Neural cell (in vitro differentiated cells): ENCODE data around the gene FLAD1. TPM values are rescaled to one million over a fixed set of nuclear protein-coding genes. Genes with fewer than 3 reads are reported as not detected.

Experiments used
- H2AFZ ChIP-seq: fragments of 200-600, 300-800 bp; sonication (generic), shearing (Covaris generic); 2 replicates; pipeline ENCODE4 v1.6.0; 2014; ENCODE audit warnings: low read depth, mild to moderate bottlenecking, antibody characterized with exemption, low read length, moderate library complexity
- H3F3A ChIP-seq: fragments of 200-600 bp; shearing (Covaris generic); 2 replicates; pipeline ENCODE4 v1.6.1; 2016; ENCODE audit warnings: mild to moderate bottlenecking, moderate library complexity, mixed read lengths, antibody characterized with exemption, low read length; ENCODE audit not compliant: insufficient read depth, poor library complexity, severe bottlenecking
- H3K27ac ChIP-seq: fragments of 200-600, 300-800 bp; sonication (generic), shearing (Covaris generic); 2 replicates; pipeline ENCODE4 v1.5.1; 2014; ENCODE audit warnings: mild to moderate bottlenecking, low read length, moderate library complexity
- H3K27me3 ChIP-seq: fragments of 300-800, 200-600 bp; sonication (generic), shearing (Covaris generic); 2 replicates; pipeline ENCODE4 v1.6.0; 2014; ENCODE audit warnings: mild to moderate bottlenecking, low read depth, low read length, moderate library complexity; ENCODE audit not compliant: insufficient read depth
- H3K36me3 ChIP-seq: fragments of 300-800, 200-600 bp; sonication (generic), shearing (Covaris generic); 2 replicates; pipeline ENCODE4 v1.5.1; 2014; ENCODE audit warnings: mild to moderate bottlenecking, antibody characterized with exemption, low read length, moderate library complexity; ENCODE audit not compliant: insufficient read depth
- H3K4me2 ChIP-seq: fragments of 300-800, 200-600 bp; sonication (generic), shearing (Covaris generic); 2 replicates; pipeline ENCODE4 v1.6.0; 2014; ENCODE audit warnings: mild to moderate bottlenecking, low read length
- H3K4me3 ChIP-seq: fragments of 300-800, 200-600 bp; sonication (generic), shearing (Covaris generic); 2 replicates; pipeline ENCODE4 v1.5.1; 2014; ENCODE audit warnings: mild to moderate bottlenecking, low read length, moderate library complexity
- H3K79me2 ChIP-seq: fragments of 200-600 bp; shearing (Covaris generic); replicated peaks from 2 replicates; pipeline ENCODE4 v1.6.0; 2014; ENCODE audit warnings: mild to moderate bottlenecking, low read length, moderate library complexity; ENCODE audit not compliant: insufficient read depth
- H3K9ac ChIP-seq: fragments of 300-800, 200-600 bp; sonication (generic), shearing (Covaris generic); 2 replicates; pipeline ENCODE4 v1.6.1; 2016; ENCODE audit warnings: mild to moderate bottlenecking, low read length, mixed read lengths
- H3K9me2 ChIP-seq: fragments of 200-600 bp; shearing (Covaris generic); 2 replicates; pipeline ENCODE4 v1.6.1; 2016; ENCODE audit warnings: mild to moderate bottlenecking, low read length, mixed read lengths; ENCODE audit not compliant: insufficient read depth
- H3K9me3 ChIP-seq: fragments of 200-600, 300-800 bp; sonication (generic), shearing (Covaris generic); 2 replicates; pipeline ENCODE4 v1.6.1; 2016; ENCODE audit warnings: mild to moderate bottlenecking, mixed run types, low read length, moderate library complexity, mixed read lengths
- H4K20me1 ChIP-seq: fragments of 200-600 bp; shearing (Covaris generic); 2 replicates; pipeline ENCODE4 v1.6.1; 2016; ENCODE audit warnings: mild to moderate bottlenecking, mixed run types; ENCODE audit not compliant: insufficient read depth
- EP300 ChIP-seq: fragments of 450-650 bp; conservative IDR thresholded peaks from 2 replicates; pipeline ENCODE4 v1.6.1; 2014; ENCODE audit warnings: antibody characterized with exemption, mild to moderate bottlenecking, moderate library complexity; ENCODE audit not compliant: poor library complexity, severe bottlenecking
- EZH2 ChIP-seq: fragments of 200-600, 300-800 bp; shearing (Covaris generic), sonication (generic); IDR thresholded peaks from 2 replicates; pipeline ENCODE4 v1.6.1; 2014; ENCODE audit warnings: antibody characterized with exemption, low read length, borderline replicate concordance, mild to moderate bottlenecking; ENCODE audit not compliant: insufficient read depth, poor library complexity, severe bottlenecking
- MXI1 ChIP-seq: fragments of 450-650 bp; conservative IDR thresholded peaks from 2 replicates; pipeline ENCODE4 v1.6.1; 2014; ENCODE audit warnings: antibody characterized with exemption, mild to moderate bottlenecking; ENCODE audit not compliant: poor library complexity, severe bottlenecking
- POLR2AphosphoS5 ChIP-seq: IDR thresholded peaks from 2 replicates; pipeline ENCODE4 v1.6.1; 2012
- RAD21 ChIP-seq: fragments of 450-650 bp; conservative IDR thresholded peaks from 2 replicates; pipeline ENCODE4 v1.6.1; 2014; ENCODE audit warnings: antibody characterized with exemption, mild to moderate bottlenecking, moderate library complexity
- SMC3 ChIP-seq: fragments of 450-650 bp; conservative IDR thresholded peaks from 2 replicates; pipeline ENCODE4 v1.6.1; 2014; ENCODE audit warnings: antibody characterized with exemption, mild to moderate bottlenecking, moderate library complexity; ENCODE audit not compliant: poor library complexity
- TAF1 ChIP-seq: IDR thresholded peaks from 2 replicates; pipeline ENCODE4 v1.6.1; 2012; ENCODE audit warnings: low read depth
- polyA plus RNA-seq: library from polyadenylated mRNA; depleted of rRNA; stranded (reverse); fragments of >200 nt; gene quantifications from 2 replicates; pipeline ENCODE4 v1.2.3, GENCODE V29; 2014
- TF ChIP-seq, protein P1 (sequence below): fragments of 450-650 bp; IDR thresholded peaks from 2 replicates; pipeline ENCODE4 v1.5.1; 2014; ENCODE audit warnings: antibody characterized with exemption, mild to moderate bottlenecking, moderate library complexity; ENCODE audit not compliant: poor library complexity, severe bottlenecking
- TF ChIP-seq, protein P2 (sequence below): IDR thresholded peaks from 2 replicates; pipeline ENCODE4 v1.6.1; 2012; ENCODE audit warnings: borderline replicate concordance

The FLAD1 gene
- polyA plus RNA-seq, 1 donor from 2014 or later: 68.6 TPM

- no peak overlapping the region for H2AFZ ChIP-seq
- peaks cover 24% of the 10 kb centered on the region for H3K79me2 ChIP-seq
- no peaks in the 10 kb centered on the region for H4K20me1 ChIP-seq
- H3K9ac ChIP-seq: no peak overlapping the region
- H3K36me3 ChIP-seq: no peaks in the 10 kb centered on the region
- H3K9me3 ChIP-seq: no peaks in the 10 kb centered on the region
- H3K4me3 ChIP-seq: no peak overlapping the region
- H3K4me2 ChIP-seq: no peak overlapping the region
- H3F3A ChIP-seq: no peaks in the 10 kb centered on the region
- H3K9me2 ChIP-seq: no peaks in the 10 kb centered on the region
- H3K27me3 ChIP-seq: no peaks in the 10 kb centered on the region
- TF ChIP-seq SMC3: no peak
- TF ChIP-seq EZH2: no peak
- no peak for TF ChIP-seq RAD21
- no peak for TF ChIP-seq MXI1
- TF ChIP-seq, protein P1, sequence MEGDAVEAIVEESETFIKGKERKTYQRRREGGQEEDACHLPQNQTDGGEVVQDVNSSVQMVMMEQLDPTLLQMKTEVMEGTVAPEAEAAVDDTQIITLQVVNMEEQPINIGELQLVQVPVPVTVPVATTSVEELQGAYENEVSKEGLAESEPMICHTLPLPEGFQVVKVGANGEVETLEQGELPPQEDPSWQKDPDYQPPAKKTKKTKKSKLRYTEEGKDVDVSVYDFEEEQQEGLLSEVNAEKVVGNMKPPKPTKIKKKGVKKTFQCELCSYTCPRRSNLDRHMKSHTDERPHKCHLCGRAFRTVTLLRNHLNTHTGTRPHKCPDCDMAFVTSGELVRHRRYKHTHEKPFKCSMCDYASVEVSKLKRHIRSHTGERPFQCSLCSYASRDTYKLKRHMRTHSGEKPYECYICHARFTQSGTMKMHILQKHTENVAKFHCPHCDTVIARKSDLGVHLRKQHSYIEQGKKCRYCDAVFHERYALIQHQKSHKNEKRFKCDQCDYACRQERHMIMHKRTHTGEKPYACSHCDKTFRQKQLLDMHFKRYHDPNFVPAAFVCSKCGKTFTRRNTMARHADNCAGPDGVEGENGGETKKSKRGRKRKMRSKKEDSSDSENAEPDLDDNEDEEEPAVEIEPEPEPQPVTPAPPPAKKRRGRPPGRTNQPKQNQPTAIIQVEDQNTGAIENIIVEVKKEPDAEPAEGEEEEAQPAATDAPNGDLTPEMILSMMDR: no peak
- no peak for TF ChIP-seq POLR2AphosphoS5
- no peak for TF ChIP-seq EP300
- no peak overlapping the region for H3K27ac ChIP-seq
Measured at GRCh38 chr1:154964359-154964758, 18.8 kb upstream of the FLAD1 start.

GRCh38 chr1:154966111-154966510, 17.0 kb upstream of the FLAD1 start:
- H2AFZ ChIP-seq: no peak overlapping the region
- no peak overlapping the region for H3K4me2 ChIP-seq
- no peaks in the 10 kb centered on the region for H4K20me1 ChIP-seq
- H3F3A ChIP-seq: no peaks in the 10 kb centered on the region
- H3K27ac ChIP-seq: no peak overlapping the region
- H3K27me3 ChIP-seq: no peaks in the 10 kb centered on the region
- no peak for TF ChIP-seq SMC3
- no peak for TF ChIP-seq POLR2AphosphoS5
- TF ChIP-seq, protein P2, sequence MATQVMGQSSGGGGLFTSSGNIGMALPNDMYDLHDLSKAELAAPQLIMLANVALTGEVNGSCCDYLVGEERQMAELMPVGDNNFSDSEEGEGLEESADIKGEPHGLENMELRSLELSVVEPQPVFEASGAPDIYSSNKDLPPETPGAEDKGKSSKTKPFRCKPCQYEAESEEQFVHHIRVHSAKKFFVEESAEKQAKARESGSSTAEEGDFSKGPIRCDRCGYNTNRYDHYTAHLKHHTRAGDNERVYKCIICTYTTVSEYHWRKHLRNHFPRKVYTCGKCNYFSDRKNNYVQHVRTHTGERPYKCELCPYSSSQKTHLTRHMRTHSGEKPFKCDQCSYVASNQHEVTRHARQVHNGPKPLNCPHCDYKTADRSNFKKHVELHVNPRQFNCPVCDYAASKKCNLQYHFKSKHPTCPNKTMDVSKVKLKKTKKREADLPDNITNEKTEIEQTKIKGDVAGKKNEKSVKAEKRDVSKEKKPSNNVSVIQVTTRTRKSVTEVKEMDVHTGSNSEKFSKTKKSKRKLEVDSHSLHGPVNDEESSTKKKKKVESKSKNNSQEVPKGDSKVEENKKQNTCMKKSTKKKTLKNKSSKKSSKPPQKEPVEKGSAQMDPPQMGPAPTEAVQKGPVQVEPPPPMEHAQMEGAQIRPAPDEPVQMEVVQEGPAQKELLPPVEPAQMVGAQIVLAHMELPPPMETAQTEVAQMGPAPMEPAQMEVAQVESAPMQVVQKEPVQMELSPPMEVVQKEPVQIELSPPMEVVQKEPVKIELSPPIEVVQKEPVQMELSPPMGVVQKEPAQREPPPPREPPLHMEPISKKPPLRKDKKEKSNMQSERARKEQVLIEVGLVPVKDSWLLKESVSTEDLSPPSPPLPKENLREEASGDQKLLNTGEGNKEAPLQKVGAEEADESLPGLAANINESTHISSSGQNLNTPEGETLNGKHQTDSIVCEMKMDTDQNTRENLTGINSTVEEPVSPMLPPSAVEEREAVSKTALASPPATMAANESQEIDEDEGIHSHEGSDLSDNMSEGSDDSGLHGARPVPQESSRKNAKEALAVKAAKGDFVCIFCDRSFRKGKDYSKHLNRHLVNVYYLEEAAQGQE: no peak
- no peak for TF ChIP-seq MXI1
- TF ChIP-seq TAF1: no peak
- TF ChIP-seq EZH2: no peak
- TF ChIP-seq, protein P1: no peak
- no peak for TF ChIP-seq EP300
- no peak for TF ChIP-seq RAD21
- H3K36me3 ChIP-seq: no peaks in the 10 kb centered on the region
- no peaks in the 10 kb centered on the region for H3K9me3 ChIP-seq
- peaks cover 13% of the 10 kb centered on the region for H3K79me2 ChIP-seq
- H3K9me2 ChIP-seq: no peaks in the 10 kb centered on the region
- no peak overlapping the region for H3K9ac ChIP-seq
- no peak overlapping the region for H3K4me3 ChIP-seq
